Lower leg skin (tissue), 3 donors: Measurements from ENCODE around the gene ORM2.

Experiments
- POLR2A ChIP-seq, 2 donors: fragments of 450-650 bp; IDR thresholded peaks; one replicate each; pipeline ENCODE4 v1.6.1; 2016 to 2017; ENCODE audit warnings: antibody characterized with exemption in 2 of 2, mild to moderate bottlenecking in 1 of 2, moderate library complexity in 1 of 2
- TF ChIP-seq, protein P1 (sequence below), 3 donors: fragments of 450-650 bp; IDR thresholded peaks; one replicate each; pipeline ENCODE4 v1.5.1; 2016; ENCODE audit warnings: antibody characterized with exemption in 3 of 3, mild to moderate bottlenecking in 3 of 3, moderate library complexity in 2 of 3

DNA sequence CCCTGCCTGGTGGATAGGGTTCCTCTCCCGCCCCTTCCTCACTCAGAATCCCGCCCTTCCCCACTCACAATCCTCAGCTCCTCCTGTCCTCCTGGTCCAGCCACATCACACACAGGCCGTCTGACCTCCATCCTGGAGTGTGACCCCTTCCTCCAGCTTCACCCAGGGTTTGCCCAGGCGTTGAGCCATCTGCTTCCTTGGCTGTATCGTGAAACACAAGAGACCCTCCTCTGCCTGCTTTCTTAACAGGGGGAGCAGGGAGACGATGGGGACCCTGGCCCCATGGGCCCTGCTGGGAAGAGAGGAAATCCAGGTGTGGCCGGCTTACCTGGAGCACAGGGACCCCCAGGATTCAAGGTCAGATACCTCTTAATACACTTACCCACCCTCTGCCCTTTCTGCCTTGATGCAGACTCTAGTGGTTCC is 39.1 kb upstream of the ORM2 start:
- TF ChIP-seq, protein P1, sequence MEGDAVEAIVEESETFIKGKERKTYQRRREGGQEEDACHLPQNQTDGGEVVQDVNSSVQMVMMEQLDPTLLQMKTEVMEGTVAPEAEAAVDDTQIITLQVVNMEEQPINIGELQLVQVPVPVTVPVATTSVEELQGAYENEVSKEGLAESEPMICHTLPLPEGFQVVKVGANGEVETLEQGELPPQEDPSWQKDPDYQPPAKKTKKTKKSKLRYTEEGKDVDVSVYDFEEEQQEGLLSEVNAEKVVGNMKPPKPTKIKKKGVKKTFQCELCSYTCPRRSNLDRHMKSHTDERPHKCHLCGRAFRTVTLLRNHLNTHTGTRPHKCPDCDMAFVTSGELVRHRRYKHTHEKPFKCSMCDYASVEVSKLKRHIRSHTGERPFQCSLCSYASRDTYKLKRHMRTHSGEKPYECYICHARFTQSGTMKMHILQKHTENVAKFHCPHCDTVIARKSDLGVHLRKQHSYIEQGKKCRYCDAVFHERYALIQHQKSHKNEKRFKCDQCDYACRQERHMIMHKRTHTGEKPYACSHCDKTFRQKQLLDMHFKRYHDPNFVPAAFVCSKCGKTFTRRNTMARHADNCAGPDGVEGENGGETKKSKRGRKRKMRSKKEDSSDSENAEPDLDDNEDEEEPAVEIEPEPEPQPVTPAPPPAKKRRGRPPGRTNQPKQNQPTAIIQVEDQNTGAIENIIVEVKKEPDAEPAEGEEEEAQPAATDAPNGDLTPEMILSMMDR (IDR thresholded peaks at IDR 0.05): no peak
- TF ChIP-seq POLR2A (IDR thresholded peaks at IDR 0.05): no peak
